GM23338 (cell line): ENCODE measurements around the gene LRRFIP2. TPM values are rescaled to one million over a fixed set of nuclear protein-coding genes. Genes with fewer than 3 reads are reported as not detected.

Source experiments
- ATAC-seq: fragments of 200-7000 bp; cut with Tn5 transposase; 3 replicates; pipeline ENCODE4 v1.9.1; 2020
- DNase-seq: peaks from one replicate; pipeline ENCODE4 v3.0.0-alpha.2; 2015; ENCODE audit warnings: low spot score
- H2AFZ ChIP-seq: fragments of 200-600 bp; sonication (generic); 2 replicates; pipeline ENCODE4 v1.8.0; 2016; ENCODE audit warnings: antibody characterized with exemption, mild to moderate bottlenecking, moderate library complexity
- H3F3A ChIP-seq: fragments of 200-600 bp; sonication (generic); replicated peaks from 2 replicates; pipeline ENCODE4 v1.8.0; 2017; ENCODE audit warnings: antibody characterized with exemption, mixed run types, low read depth
- H3K27ac ChIP-seq: fragments of 200-600 bp; sonication (generic); 2 replicates; pipeline ENCODE4 v1.6.1; 2016; ENCODE audit warnings: low read depth
- H3K27me3 ChIP-seq: fragments of 200-600 bp; sonication (generic); 2 replicates; pipeline ENCODE4 v1.8.0; 2016; ENCODE audit warnings: mild to moderate bottlenecking, mixed run types, moderate library complexity; ENCODE audit not compliant: insufficient read depth
- H3K36me3 ChIP-seq: fragments of 200-600 bp; sonication (generic); 2 replicates; pipeline ENCODE4 v1.8.0; 2016; ENCODE audit warnings: mild to moderate bottlenecking; ENCODE audit not compliant: insufficient read depth
- H3K4me1 ChIP-seq: fragments of 200-600 bp; sonication (generic); 2 replicates; pipeline ENCODE4 v1.8.0; 2016; ENCODE audit warnings: mild to moderate bottlenecking, moderate library complexity; ENCODE audit not compliant: insufficient read depth
- H3K4me2 ChIP-seq: fragments of 200-600 bp; sonication (generic); 2 replicates; pipeline ENCODE4 v1.7.1; 2017; ENCODE audit warnings: mixed run types
- H3K4me3 ChIP-seq: fragments of 200-600 bp; sonication (generic); 2 replicates; pipeline ENCODE4 v1.6.1; 2016; ENCODE audit warnings: mixed run types
- H3K79me2 ChIP-seq: fragments of 200-600 bp; sonication (generic); replicated peaks from 2 replicates; pipeline ENCODE4 v1.8.0; 2017; ENCODE audit warnings: mild to moderate bottlenecking; ENCODE audit not compliant: insufficient read depth
- H3K9me2 ChIP-seq: fragments of 200-600 bp; sonication (generic); 2 replicates; pipeline ENCODE4 v1.8.0; 2017; ENCODE audit not compliant: insufficient read depth
- H4K20me1 ChIP-seq: fragments of 200-600 bp; sonication (generic); replicated peaks from 2 replicates; pipeline ENCODE4 v1.8.0; 2017; ENCODE audit warnings: mild to moderate bottlenecking; ENCODE audit not compliant: insufficient read depth
- H3K27ac Mint-ChIP-seq: 2 replicates; pipeline ENCODE4 v1.8.0; 2020; ENCODE audit warnings: inconsistent platforms, mild to moderate bottlenecking, moderate library complexity, mixed read lengths
- H3K27me3 Mint-ChIP-seq: 3 replicates; pipeline ENCODE4 v1.8.0; 2022; ENCODE audit warnings: low read depth, mild to moderate bottlenecking, moderate library complexity, mixed read lengths, inconsistent platforms; ENCODE audit not compliant: insufficient read depth, poor library complexity
- H3K36me3 Mint-ChIP-seq: 3 replicates; pipeline ENCODE4 v1.8.0; 2021; ENCODE audit warnings: low read depth, mild to moderate bottlenecking, inconsistent platforms, moderate library complexity, mixed read lengths
- H3K4me1 Mint-ChIP-seq: 3 replicates; pipeline ENCODE4 v1.8.0; 2020; ENCODE audit warnings: mild to moderate bottlenecking, inconsistent platforms, mixed read lengths
- H3K4me3 Mint-ChIP-seq: 3 replicates; pipeline ENCODE4 v1.8.0; 2021; ENCODE audit warnings: moderate library complexity, mild to moderate bottlenecking, inconsistent platforms, mixed read lengths
- H3K9me3 Mint-ChIP-seq: 3 replicates; pipeline ENCODE4 v1.8.0; 2020; ENCODE audit warnings: moderate library complexity, mild to moderate bottlenecking, inconsistent platforms, mixed read lengths
- CREB1 ChIP-seq: fragments of 250-450 bp; sonication (Bioruptor Pico); IDR thresholded peaks from 2 replicates; pipeline ENCODE4 v1.5.0; 2020; ENCODE audit warnings: low read depth, mild to moderate bottlenecking, moderate library complexity
- CTCF ChIP-seq, 2 experiments: fragments of 200-600 bp in 1 of 2; sonication (generic) in 1 of 2; conservative IDR thresholded peaks; 2 replicates each; pipeline versions ENCODE4 v1.5.1 to v1.6.1; 2016 to 2017; ENCODE audit warnings: antibody characterized with exemption in 2 of 2, low read depth in 2 of 2, mild to moderate bottlenecking in 2 of 2, moderate library complexity in 1 of 2
- ETS1 ChIP-seq: IDR thresholded peaks from 2 replicates; pipeline ENCODE4 v1.6.1; 2016; ENCODE audit warnings: antibody characterized with exemption
- EZH2 ChIP-seq: fragments of 200-600 bp; sonication (generic); IDR thresholded peaks from one replicate; pipeline ENCODE4 v1.8.0; 2017; ENCODE audit warnings: antibody characterized with exemption, mild to moderate bottlenecking, low read depth; ENCODE audit not compliant: unreplicated experiment
- EZH2phosphoT487 ChIP-seq: fragments of 200-600 bp; sonication (generic); IDR thresholded peaks from one replicate; pipeline ENCODE4 v1.8.1; 2018; ENCODE audit warnings: antibody characterized with exemption; ENCODE audit not compliant: unreplicated experiment
- JUNB ChIP-seq: IDR thresholded peaks from one replicate; pipeline ENCODE4 v1.6.1; 2016; ENCODE audit warnings: antibody characterized with exemption; ENCODE audit not compliant: unreplicated experiment
- NANOG ChIP-seq: IDR thresholded peaks from 2 replicates; pipeline ENCODE4 v1.6.1; 2016; ENCODE audit warnings: antibody characterized with exemption, borderline replicate concordance
- POLR2AphosphoS5 ChIP-seq: IDR thresholded peaks from 2 replicates; pipeline ENCODE4 v1.6.1; 2016; ENCODE audit warnings: antibody characterized with exemption, low read depth
- STAT1 ChIP-seq: IDR thresholded peaks from one replicate; pipeline ENCODE4 v1.6.1; 2016; ENCODE audit warnings: antibody characterized with exemption; ENCODE audit not compliant: unreplicated experiment
- ZNF114 ChIP-seq: fragments of 250-450 bp; sonication (Bioruptor Pico); IDR thresholded peaks from 2 replicates; pipeline ENCODE4 v1.5.0; 2020; ENCODE audit warnings: mild to moderate bottlenecking, moderate library complexity
- ZNF331 ChIP-seq: fragments of 250-450 bp; sonication (Bioruptor Pico); IDR thresholded peaks from 2 replicates; pipeline ENCODE4 v1.5.0; 2020; ENCODE audit warnings: low read depth, mild to moderate bottlenecking, moderate library complexity
- ZNF462 ChIP-seq: fragments of 250-450 bp; sonication (Bioruptor Pico); IDR thresholded peaks from 2 replicates; pipeline ENCODE4 v1.5.0; 2020; ENCODE audit warnings: mild to moderate bottlenecking, moderate library complexity
- polyA plus RNA-seq: library from polyadenylated mRNA; unstranded; fragments of >200 nt; fragmentation: Nextera tagmentation; extraction: Ambion mirVana; gene quantifications from 2 replicates; pipeline ENCODE4 v1.2.1, GENCODE V29; 2016
- total RNA-seq: library from RNA; depleted of rRNA; stranded (reverse); fragments of >200 nt; shearing (Covaris generic); gene quantifications from 2 replicates; pipeline ENCODE4 v1.2.3, GENCODE V29; 2014
- TF ChIP-seq, protein P1 (sequence below): IDR thresholded peaks from one replicate; pipeline ENCODE4 v1.6.1; 2018; ENCODE audit warnings: antibody characterized with exemption; ENCODE audit not compliant: unreplicated experiment

The LRRFIP2 gene
- total and polyA plus RNA-seq, 2 experiments from 2014 or later, result 20.3 to 29.0 TPM

- Mint-ChIP-seq H3K9me3 (no peaks in the 10 kb centered on the region), H3K27ac (no peak overlapping the region), H3K4me3 (no peak overlapping the region), H3K4me1 (peaks cover 10% of the 10 kb centered on the region; the same call in 2 of the 3 replicates), H3K36me3 (no peaks in the 10 kb centered on the region), H3K27me3 (no peaks in the 10 kb centered on the region)
- Histone ChIP-seq H3K4me3 (no peak overlapping the region), H3K27me3 (no peaks in the 10 kb centered on the region), H3K27ac (no peak overlapping the region), H2AFZ (no peak overlapping the region), H3K4me1 (peaks cover 10% of the 10 kb centered on the region; the same call in 1 of the 2 replicates), H3K9me2 (no peaks in the 10 kb centered on the region), H3F3A (no peaks in the 10 kb centered on the region), H3K79me2 (peaks cover 16% of the 10 kb centered on the region), H3K36me3 (no peaks in the 10 kb centered on the region), H4K20me1 (no peaks in the 10 kb centered on the region), H3K4me2 (no peak overlapping the region)
- DNase-seq (no peak), ATAC-seq (peak; percentile 52)
- TF ChIP-seq STAT1 (no peak), CREB1 (no peak), POLR2AphosphoS5 (no peak), EZH2 (no peak), EZH2phosphoT487 (no peak), ETS1 (no peak), ZNF114 (CRISPR knock-in tag) (no peak), ZNF462 (no peak), JUNB (no peak), ZNF331 (CRISPR knock-in tag) (no peak), CTCF (conservative IDR thresholded peaks at IDR 0.05; ENCODE audit: low read depth in 2 of 2) (no peak), NANOG (no peak)
- TF ChIP-seq, protein P1, sequence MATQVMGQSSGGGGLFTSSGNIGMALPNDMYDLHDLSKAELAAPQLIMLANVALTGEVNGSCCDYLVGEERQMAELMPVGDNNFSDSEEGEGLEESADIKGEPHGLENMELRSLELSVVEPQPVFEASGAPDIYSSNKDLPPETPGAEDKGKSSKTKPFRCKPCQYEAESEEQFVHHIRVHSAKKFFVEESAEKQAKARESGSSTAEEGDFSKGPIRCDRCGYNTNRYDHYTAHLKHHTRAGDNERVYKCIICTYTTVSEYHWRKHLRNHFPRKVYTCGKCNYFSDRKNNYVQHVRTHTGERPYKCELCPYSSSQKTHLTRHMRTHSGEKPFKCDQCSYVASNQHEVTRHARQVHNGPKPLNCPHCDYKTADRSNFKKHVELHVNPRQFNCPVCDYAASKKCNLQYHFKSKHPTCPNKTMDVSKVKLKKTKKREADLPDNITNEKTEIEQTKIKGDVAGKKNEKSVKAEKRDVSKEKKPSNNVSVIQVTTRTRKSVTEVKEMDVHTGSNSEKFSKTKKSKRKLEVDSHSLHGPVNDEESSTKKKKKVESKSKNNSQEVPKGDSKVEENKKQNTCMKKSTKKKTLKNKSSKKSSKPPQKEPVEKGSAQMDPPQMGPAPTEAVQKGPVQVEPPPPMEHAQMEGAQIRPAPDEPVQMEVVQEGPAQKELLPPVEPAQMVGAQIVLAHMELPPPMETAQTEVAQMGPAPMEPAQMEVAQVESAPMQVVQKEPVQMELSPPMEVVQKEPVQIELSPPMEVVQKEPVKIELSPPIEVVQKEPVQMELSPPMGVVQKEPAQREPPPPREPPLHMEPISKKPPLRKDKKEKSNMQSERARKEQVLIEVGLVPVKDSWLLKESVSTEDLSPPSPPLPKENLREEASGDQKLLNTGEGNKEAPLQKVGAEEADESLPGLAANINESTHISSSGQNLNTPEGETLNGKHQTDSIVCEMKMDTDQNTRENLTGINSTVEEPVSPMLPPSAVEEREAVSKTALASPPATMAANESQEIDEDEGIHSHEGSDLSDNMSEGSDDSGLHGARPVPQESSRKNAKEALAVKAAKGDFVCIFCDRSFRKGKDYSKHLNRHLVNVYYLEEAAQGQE, result no peak
These were observed 42.0 kb downstream of the LRRFIP2 start for GRCh38 chr3:37132334-37132733.
